GM23248 (cell line): Measurements from ENCODE around the gene KATNBL1.

Experiments used
- EZH2 ChIP-seq: fragments of 200-600 bp; sonication (generic); IDR thresholded peaks from 2 replicates; pipeline ENCODE4 v1.6.1; 2018; ENCODE audit warnings: antibody characterized with exemption, mild to moderate bottlenecking; ENCODE audit not compliant: insufficient read depth, poor library complexity, severe bottlenecking
- EZH2phosphoT487 ChIP-seq: fragments of 200-600 bp; sonication (generic); IDR thresholded peaks from 2 replicates; pipeline ENCODE4 v1.6.1; 2018; ENCODE audit warnings: antibody characterized with exemption, moderate library complexity, mild to moderate bottlenecking, low read depth; ENCODE audit not compliant: insufficient read depth

- TF ChIP-seq EZH2, result no peak
- no peak for TF ChIP-seq EZH2phosphoT487
Measured at GRCh38 chr15:34119291-34119690, 90.6 kb downstream of the KATNBL1 start.
